GM18868 (cell line): ENCODE measurements around the gene CHD5.

ENCODE experiments used
- ATAC-seq: cut with Tn5 transposase; IDR thresholded peaks from one replicate; pipeline ENCODE4 v1.9.1; 2021; ENCODE audit warnings: mild to moderate bottlenecking, moderate library complexity; ENCODE audit not compliant: unreplicated experiment

CHD5 gene

GRCh38 chr1:6134741-6135510 lies 45.2 kb downstream of the CHD5 start:
- ATAC-seq = no peak

- no peak for ATAC-seq
Observed at GRCh38 chr1:6134206-6134605, 45.9 kb downstream of the CHD5 start.

- no peak for ATAC-seq
Observed at GRCh38 chr1:6133146-6133895, 46.8 kb downstream of the CHD5 start.

- ATAC-seq = no peak
Observed at GRCh38 chr1:6131561-6131960, 48.6 kb downstream of the CHD5 start.

GRCh38 chr1:6130596-6130995 lies 49.5 kb downstream of the CHD5 start:
- ATAC-seq = no peak

GRCh38 chr1:6130036-6130435 lies 50.1 kb downstream of the CHD5 start:
- ATAC-seq = no peak

GRCh38 chr1:6129313-6129712 lies 50.8 kb downstream of the CHD5 start:
- no peak for ATAC-seq

- no peak for ATAC-seq
Observed at GRCh38 chr1:6128276-6129081, 51.6 kb downstream of the CHD5 start.

GRCh38 chr1:6127587-6128163 lies 52.4 kb downstream of the CHD5 start:
- ATAC-seq = no peak

GRCh38 chr1:6126521-6127067 lies 53.5 kb downstream of the CHD5 start:
- ATAC-seq = no peak

GRCh38 chr1:6126028-6126427 lies 54.1 kb downstream of the CHD5 start:
- no peak for ATAC-seq

- no peak for ATAC-seq
Observed at GRCh38 chr1:6125366-6125765, 54.8 kb downstream of the CHD5 start.

- ATAC-seq = no peak
Observed at GRCh38 chr1:6124746-6125365, 55.3 kb downstream of the CHD5 start.

GRCh38 chr1:6124341-6124740 lies 55.8 kb downstream of the CHD5 start:
- ATAC-seq = no peak

- no peak for ATAC-seq
Observed at GRCh38 chr1:6123816-6124215, 56.3 kb downstream of the CHD5 start.

- no peak for ATAC-seq
Observed at GRCh38 chr1:6123083-6123482, 57.0 kb downstream of the CHD5 start.

GRCh38 chr1:6121651-6122370 lies 58.3 kb downstream of the CHD5 start:
- ATAC-seq = no peak

- no peak for ATAC-seq
Observed at GRCh38 chr1:6121021-6121421, 59.1 kb downstream of the CHD5 start.

- ATAC-seq = no peak
Observed at GRCh38 chr1:6118415-6118814, 61.7 kb downstream of the CHD5 start.

GRCh38 chr1:6117624-6118023 lies 62.5 kb downstream of the CHD5 start:
- ATAC-seq = no peak
